Measurements from ENCODE around the gene EID2.

Gene EID2

GRCh38 chr19:39533003-39533512 is 6.9 kb downstream of the EID2 start:
- DNase-seq = no peak

DNA sequence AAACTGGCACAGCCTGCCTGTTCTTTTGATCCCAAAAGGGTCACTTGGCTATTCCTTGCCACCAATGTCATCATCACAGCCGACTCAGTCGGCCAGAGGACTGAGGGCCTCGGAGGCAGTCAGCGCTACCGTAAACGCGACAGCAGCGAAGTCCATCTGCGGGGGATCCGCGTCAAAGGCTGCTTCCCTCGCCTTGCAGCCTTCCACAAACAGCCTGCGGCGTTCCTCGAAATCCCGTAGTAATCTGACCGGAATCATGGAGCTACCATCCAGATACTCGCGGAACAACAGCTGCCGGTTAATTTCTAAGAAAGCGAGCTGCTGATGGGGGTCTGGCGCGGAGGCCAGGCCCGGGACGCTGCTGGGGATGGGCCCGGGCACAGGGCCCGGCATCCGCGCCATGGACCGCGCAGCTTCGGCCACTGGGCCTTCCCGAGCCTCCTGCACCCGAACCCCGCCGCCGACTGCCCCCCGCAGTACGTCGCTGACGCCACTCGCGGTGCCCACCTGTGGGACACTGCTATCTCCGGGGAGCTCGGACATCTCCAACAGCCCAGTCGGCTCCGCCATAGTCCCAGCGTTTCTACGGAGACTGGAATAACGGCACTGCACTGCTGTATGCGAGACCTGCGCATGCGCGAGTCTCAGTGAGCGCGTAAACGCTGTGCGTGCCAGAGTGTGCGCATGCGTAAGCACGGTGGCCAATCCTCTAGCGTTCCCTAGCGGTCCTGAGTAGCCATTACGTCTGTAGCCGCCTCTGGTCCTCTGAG is 7.5 kb downstream of the EID2 start, which contains the start of gene EID2B:
Gene EID2B, minus strand, starts transcription at position 620 of the 770 bp plus-strand sequence. Its CDS starts 50 bp downstream, at position 570.
- peak; percentile 96 for DNase-seq

GRCh38 chr19:39531834-39532232 is 8.1 kb downstream of the EID2 start:
- DNase-seq = no peak

GRCh38 chr19:39525205-39525604 is 14.8 kb downstream of the EID2 start:
- no peak for DNase-seq

GRCh38 chr19:39524495-39524894 is 15.5 kb downstream of the EID2 start:
- DNase-seq = no peak

DNA sequence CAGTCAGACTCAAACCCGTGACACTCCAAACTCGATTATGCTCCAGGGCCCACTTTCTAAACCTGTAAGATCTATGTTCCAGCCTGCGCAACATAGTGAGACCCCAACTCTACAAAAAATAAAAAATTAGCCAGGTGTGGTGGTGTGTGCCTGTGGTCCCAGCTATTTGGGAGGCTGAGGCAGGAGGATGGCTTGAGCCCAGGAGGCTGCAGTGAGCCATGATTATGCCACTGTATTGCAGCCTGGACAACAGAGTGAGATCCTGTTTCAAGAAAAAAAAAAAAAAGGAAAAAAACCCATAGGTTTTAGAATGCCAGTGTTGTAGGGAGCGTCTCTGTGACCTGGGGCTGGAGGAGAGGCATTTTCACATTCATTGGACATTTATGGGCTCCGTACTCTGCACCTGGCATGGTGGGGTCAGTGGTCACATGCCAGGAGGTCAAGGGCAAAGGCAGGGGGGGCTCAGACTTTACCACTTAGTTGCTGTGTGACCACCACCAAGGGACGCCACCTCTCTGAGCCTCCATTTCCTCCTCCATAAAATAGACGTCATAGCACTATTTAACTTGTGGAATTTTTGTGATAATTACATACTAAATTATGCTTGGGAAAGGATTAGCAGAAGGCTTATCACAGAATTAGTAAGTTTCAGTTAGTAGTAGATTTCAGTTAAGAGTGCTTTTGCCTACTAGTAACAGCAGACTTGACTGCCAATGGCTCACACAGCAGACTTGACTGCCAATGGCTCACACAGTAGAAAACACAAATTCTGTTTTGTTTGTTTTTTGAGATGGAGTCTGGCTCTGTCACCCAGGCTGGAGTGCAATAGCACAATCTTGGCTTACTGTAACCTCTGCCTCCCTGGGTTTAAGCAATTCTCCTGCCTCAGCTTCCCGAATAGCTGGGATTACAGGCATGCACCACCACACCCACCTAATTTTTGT is 19.1 kb downstream of the EID2 start:
- no peak for DNase-seq

GRCh38 chr19:39518975-39519374 is 21.0 kb downstream of the EID2 start:
- DNase-seq = no peak

DNA sequence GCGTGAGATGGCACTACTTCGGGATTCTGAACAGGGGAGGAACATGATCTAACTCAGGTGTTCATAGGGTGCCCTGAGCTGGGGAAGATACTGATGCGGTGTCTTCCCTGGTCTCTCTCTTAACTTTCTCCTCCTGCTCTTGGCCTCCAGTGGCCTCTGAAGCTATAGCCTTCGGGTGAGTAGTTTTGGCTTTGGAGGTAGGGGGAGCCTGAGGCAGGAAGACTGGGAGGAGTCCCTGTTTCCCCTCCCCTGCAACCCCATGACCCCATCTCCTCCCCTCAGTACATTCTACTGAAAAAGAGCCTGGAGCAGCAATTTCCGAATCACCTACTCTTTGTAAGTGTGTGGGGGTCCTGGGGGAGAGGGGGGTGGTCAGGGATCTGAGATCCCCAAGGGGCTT is 21.5 kb downstream of the EID2 start:
- DNase-seq = no peak

GRCh38 chr19:39517432-39517831 is 22.5 kb downstream of the EID2 start:
- no peak for DNase-seq

- no peak for DNase-seq
Observed at GRCh38 chr19:39516270-39516669, 23.7 kb downstream of the EID2 start.

DNA sequence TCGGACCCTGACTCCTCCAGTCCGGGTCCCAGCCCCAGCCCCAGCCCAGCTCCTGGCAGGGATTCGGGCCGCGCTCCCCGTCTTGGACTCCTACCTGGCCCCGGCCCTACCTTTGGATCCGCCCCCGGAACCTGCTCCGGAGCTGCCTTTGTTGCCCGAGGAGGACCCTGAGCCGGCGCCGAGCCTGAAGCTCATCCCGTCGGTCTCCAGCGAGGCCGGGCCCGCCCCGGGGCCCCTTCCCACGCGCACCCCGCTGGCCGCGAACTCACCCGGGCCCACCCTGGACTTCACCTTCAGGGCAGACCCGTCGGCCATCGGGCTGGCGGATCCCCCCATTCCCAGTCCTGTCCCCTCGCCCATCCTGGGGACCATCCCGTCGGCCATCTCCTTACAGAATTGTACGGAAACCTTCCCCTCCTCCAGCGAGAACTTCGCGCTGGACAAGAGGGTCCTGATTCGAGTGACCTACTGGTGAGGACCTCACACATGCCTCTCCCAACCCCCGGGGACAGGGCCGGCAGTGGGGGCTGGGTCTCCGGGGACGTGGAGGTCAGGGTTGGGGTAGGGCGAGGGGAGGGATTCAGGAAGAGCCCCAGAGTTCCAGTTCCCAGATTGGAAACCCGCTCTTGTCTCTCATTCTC is 24.3 kb downstream of the EID2 start:
- no peak for DNase-seq

DNA sequence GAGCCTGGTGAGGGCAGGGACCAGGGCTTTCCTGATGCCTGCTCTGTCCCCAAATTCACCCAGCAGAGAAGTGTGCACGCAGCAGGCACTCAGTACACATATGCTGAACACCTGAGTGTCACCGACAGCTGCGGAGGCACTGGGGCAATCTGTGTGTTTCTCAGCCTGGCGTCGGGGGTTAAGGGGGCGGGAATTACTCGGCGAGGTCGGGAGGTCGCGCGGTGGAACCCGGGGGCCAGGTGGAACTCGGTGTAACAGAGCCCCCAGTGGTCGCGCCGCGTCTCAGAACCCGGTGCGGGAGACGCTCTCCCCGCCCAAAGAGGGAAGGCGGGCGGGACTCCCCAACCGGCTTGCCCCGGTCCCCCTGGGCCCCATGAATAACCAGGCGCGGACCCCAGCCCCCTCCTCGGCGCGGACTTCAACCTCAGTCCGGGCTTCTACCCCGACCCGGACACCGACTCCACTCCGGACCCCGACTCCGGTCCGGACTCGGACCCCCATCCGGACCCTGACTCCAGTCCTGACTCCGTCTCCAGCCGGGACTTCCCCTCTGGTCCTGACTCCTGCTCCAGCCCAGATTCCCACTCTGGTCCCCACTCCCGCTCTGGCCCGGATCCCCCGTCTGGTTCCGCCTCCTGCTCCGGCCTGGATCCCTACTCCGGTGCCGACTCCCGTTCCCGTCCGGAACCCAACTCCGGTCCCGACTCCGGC is 25.0 kb downstream of the EID2 start, which contains the start of gene SELENOV:
Gene SELENOV, plus strand, starts transcription at position 300 of the 711 bp plus-strand sequence. Its CDS starts 74 bp downstream, at position 374.
- no peak for DNase-seq

- DNase-seq = no peak
Observed at GRCh38 chr19:39512988-39513387, 27.0 kb downstream of the EID2 start.

- no peak for DNase-seq
Observed at GRCh38 chr19:39509233-39509632, 30.7 kb downstream of the EID2 start.

DNA sequence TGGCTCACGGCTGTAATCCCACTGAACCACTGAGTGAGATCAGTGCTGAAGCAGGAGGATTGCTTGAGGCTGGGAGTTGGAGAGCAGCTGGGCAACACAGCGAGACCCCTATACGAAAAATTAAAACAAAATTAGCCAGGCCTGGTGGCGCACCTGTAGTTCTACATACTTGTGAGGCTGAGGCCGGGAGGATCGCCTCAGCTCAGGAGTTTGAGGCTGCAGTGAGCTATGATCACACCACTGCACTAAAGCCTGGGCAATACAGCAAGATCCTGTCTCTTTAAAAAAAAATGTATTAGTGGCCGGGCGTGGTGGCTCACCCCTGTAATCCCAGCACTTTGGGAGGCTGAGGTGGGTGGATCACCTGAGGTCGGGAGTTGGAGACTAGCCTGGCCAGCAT is 31.3 kb downstream of the EID2 start:
- DNase-seq = no peak

- DNase-seq = no peak
Observed at GRCh38 chr19:39507715-39508364, 32.1 kb downstream of the EID2 start.

- DNase-seq = peak; percentile 76
Observed at GRCh38 chr19:39506944-39507714, 32.8 kb downstream of the EID2 start.

DNA sequence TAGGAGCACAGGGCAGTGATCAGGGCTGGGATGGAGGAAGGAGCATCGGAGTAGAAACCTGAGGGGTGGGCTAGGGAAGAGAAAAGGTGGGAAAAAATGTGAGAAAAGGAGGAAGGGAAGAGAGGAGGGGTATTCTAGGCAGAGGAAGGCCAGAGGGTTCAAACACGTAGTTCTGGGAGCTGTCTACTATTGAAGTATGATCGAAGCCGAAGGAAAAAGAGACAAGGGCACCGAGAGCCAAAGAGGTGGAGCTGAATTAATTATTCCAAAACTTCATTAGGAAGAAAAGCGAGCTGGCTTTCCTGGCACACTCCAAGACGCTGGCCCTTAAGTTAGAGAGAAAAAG is 33.4 kb downstream of the EID2 start:
- DNase-seq = no peak

GRCh38 chr19:39502640-39503417 is 37.1 kb downstream of the EID2 start:
- DNase-seq = peak; percentile 86

GRCh38 chr19:39501340-39501739 is 38.6 kb downstream of the EID2 start:
- DNase-seq = no peak
